OCI-M1 (cell line): ENCODE measurements around the gene DCST2.
"Not testable (repeated sequence)": the region's sequence is repeated elsewhere in the genome, so short reads cannot be mapped to it uniquely, and the experiment has no call there.

Experiments used
- DNase-seq: peaks from one replicate; lab custom pipeline; 2025; lab: John Stamatoyannopoulos, UW

DCST2 gene

DNA sequence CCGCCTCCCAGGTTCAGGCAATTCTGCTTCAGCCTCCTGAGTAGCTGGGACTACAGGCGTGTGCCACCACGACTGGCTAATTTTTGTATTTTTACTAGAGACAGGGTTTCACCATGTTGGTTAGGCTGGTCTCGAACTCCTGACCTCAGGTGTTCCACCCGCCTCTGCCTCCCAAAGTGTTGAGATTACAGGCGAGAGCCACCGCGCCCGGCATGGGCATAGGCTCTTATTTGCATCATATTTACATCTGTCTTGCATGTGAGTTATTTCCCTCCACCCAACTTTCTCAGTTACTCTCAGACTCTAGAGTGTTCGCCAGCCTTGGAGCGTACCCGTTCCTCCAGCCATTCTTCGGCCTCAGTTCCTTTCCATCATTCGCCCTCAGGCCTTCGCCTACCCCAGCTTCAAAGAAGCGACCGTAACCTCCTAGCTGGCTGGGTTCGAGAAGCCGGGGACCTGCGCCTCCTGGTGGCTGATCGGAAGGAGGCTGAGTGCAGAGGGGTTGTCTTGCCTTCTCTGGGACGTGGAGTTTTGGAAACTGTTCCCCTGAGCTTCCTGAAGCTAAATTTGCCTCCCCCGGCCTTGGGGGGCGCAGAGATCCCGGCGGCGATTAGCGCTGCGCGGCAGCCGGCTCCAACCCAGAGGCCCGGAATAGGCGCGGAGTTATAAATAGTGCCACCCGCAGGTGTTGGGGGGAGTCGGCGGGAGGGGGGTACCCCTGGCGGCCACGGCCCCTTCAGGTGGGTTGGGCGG is 34.6 kb downstream of the DCST2 start:
- DNase-seq: peak; percentile 94

DNA sequence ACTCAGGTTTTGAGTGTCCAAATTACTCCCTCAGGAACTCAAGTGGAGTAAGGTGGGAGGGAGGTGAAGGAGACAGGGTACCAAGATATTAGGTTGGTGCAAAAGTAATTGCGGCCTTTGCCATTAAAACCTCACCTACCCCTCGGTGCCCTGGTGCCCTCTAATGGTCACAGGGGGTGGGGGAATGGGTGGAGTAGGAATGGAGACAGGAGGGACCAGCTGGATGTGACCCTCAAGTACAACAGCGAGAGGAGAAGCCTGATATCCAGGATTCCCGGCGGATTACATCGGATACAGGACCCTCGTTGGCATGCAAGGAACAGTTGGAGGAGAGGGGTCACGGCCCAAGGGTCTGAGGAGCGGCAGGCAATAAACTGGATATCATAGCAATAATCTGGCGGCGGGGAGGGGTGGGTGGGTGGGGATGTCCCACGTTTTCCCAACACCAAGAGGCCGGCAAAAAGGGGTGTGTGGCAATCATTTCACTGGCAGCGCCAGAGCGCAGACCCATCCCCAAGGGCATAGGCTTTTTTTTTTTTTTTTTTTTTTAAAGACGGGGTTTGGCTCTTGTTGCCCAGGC is 35.3 kb downstream of the DCST2 start:
- DNase-seq: no peak

DNA sequence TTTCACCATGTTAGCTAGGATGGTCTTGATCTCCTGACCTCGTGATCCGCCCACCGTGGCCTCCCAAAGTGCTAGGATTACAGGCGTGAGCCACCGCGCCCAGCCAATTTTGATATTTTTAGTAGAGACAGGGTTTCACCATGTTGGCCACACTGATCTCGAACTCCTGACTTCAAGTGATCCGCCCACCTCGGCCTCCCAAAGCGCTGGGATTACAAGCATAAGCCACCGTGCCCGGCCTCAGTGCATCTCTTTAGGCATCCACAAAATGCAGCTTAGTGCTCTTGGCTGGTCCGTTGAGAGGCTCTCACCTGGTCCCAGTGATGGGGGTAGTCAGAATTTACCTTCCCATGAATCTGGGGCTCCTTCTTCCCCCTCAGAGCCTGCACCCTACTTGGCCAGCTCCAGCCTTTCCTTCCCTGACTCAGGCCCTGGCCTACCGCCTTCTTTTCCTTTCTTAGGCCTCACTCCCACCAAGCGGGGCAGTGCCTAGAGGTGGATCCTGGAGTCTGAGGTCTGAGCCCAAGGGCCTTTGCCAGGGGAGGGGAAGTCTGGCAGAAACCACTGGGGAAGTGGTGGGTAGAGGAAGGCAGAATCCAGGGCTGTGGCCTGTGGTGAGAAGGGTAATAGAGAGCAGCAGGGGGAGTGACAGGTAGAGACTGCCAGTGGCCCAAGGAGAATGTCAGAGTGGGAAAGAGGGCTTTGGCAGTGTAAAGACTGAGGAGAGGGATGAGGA is 36.4 kb downstream of the DCST2 start:
- DNase-seq: no peak

DNA sequence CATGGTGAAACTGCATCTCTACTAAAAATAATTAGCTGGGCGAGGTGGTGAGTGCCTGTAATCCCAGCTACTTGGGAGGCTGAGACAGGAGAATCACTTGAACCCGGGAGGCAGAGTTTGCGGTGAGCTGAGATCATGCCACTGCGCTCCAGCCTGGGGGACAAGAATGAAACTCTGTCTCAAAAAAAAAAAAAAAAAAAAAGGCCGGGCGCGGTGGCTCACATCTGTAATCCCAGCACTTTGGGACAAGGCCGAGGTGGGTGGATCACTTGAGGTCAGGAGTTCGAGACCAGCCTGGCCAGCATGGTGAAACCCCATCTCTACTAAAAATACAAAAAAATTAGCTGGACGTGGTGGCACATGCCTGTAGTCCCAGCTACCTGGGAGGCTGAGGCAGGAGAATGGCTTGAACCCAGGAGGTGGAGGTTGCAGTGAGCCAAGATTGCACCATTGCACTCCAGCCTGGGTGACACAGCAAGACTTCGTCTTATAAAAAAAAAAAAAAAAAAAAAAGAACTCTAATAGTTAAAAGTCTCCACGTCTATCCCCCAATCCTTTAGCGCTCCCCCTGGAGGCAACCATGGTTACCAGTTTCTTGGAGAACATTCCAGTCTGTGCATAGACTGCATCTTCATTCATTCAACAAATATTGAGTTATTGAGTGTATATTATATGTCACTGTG is 38.1 kb downstream of the DCST2 start:
- peak; percentile 89 for DNase-seq

DNA sequence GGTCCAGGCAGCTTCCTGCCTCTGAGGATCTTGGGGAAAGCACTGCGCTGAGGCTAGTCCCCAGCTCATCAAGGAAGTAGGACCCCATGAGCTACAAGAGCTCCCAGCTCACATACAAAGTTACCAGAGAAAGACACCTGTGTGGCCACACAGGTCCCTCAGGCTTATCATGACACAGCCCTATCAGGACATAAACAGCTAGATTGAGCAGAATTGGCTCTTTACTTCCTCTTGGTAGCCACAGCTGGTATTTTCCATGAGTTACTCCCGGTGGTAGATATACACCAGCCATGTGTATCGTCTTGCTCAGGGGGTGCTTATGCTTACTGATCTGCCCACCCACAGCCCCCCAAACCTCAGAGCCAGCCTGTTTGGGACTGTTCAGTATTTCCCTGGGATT is 39.0 kb downstream of the DCST2 start:
- DNase-seq: peak; percentile 74

DNA sequence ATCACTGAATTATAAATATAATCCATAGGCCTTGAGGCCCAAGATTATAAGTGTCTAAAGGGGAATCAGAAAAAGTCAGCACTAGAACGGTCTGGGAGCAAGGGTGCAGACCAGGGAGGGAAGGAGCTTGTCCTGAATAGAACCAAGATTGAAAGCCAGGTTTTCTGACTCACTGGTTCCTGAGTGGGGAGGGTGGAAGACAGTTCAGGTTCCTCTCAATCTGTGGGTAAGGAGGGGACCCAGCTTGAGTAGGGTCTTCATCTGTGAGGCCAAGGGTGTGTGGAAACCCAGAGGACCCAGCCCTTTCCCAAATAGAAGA is 39.4 kb downstream of the DCST2 start:
- DNase-seq: peak; percentile 60

DNA sequence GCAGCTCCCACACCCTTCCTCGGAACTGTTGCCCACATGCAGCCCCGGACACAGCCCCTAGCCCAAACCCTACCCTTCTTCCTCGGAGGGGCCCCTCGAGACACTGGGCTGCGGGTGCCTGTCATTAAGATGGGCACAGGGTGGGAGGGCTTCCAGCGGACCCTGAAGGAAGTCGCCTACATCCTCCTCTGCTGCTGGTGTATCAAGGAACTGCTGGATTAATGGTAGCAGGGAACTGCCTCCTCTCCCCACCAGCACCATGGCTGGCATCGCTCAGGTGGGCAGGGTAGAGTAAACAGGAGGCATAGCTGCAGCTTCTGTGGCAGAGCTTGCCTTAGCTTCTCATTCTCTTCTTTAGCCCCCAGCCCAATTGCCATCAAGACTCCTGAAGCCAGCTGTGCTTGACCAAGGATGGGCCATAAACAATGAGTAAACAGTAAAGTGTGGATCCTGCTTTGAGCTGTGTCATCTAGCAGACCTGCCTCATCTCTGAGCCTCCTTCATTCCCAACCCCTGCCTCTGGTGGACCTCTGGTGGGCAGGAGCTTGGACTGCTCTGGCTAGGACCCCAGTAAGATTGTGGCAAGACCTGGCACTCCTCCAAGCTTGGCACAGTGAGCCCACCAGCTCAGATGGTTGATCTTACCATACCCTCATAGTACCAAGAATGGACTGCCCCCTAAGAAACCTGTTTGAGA is 39.9 kb downstream of the DCST2 start, which contains the start of gene LENEP:
TSS of gene LENEP (plus strand) at position 15 of the 697 bp plus-strand sequence. CDS start at position 37, 22 bp downstream.
- peak; percentile 52 for DNase-seq

DNA sequence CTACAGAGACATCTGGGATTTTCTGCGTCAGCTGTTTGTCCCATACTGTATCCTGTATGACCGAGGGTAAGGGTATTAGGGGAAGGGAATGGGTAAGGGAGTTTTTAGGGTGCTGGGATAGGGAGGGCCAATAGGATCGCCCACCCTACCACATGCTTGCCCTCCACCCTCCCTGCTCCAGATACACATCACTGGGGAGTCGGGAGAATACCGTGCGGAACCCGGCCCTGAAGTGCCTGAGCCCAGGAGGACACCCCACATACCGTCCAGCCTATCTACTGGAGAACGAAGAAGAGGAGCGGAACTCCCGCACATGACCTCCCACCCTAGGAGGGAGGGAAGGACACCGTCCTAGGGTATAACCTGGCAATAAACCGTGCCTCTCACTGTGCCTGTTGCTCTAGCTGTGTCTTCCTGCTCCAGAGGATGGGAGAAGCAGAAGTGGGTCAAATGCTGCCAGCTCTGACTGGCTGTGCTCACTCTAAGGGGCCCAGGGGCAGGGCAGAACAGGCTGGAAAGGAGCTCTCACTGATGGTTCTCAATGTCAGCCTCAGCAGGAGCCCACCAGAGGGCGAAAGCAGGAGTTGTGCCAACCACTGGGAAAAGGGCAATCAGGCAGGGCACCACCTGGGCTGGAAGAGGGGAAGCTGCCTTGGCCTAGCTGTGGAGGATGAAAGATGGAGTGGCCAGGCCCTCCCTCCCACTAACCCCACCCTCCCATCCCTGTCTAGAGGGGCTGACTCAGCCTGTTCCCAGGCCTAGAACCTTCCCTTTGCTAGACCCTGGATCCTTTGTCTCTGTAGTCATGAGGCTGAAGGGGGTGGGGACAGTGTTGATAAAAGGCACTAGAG is 40.6 kb downstream of the DCST2 start:
- DNase-seq: peak; percentile 75

DNA sequence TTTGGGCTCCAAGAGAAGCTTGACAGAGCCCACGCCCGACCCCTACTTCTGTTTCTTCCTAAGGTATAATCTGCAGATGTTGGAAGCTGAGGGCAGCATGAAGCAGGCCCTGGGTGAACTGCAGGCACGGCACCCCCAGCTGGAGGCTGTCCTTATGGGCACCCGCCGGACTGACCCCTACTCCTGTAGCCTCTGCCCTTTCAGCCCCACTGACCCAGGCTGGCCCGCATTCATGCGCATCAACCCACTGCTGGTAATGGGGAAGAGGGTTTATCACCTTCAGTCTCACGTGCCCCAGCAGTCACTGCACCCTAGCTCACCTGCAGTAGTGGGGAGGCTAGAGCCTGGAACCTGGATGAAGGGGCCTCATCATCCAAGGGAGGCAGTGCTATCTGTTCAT is 43.3 kb downstream of the DCST2 start:
- DNase-seq: no peak

DNA sequence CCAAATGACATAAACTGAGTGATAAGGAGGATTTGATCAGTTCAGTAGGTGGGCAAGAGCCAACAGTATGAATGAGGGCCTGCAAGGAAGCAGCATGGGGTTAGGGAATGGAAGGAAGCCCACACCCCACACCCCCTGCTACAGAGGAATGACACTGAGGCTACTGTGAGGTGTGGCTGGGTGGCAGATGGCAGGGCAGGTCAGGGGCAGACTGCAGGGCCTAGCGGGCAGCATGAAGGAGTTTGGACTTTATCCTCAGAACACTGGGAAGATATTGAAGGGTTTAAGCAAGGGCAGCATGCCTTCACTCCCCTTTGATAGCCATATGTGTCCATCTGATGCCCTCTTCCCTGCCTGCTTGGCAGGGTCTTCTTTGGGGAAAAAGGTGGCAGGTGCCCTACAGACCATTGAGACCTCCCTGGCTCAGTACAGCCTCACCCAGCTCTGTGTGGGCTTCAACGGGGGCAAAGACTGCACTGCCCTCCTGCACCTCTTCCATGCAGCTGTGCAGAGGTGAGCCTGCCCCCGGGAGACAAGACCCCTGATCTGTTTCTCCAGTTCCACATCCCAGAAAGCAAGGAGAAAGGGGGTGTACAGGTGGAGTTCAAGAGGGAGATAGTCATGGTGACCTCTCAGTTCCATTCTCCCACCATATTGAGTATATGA is 44.3 kb downstream of the DCST2 start:
- DNase-seq: no peak

DNA sequence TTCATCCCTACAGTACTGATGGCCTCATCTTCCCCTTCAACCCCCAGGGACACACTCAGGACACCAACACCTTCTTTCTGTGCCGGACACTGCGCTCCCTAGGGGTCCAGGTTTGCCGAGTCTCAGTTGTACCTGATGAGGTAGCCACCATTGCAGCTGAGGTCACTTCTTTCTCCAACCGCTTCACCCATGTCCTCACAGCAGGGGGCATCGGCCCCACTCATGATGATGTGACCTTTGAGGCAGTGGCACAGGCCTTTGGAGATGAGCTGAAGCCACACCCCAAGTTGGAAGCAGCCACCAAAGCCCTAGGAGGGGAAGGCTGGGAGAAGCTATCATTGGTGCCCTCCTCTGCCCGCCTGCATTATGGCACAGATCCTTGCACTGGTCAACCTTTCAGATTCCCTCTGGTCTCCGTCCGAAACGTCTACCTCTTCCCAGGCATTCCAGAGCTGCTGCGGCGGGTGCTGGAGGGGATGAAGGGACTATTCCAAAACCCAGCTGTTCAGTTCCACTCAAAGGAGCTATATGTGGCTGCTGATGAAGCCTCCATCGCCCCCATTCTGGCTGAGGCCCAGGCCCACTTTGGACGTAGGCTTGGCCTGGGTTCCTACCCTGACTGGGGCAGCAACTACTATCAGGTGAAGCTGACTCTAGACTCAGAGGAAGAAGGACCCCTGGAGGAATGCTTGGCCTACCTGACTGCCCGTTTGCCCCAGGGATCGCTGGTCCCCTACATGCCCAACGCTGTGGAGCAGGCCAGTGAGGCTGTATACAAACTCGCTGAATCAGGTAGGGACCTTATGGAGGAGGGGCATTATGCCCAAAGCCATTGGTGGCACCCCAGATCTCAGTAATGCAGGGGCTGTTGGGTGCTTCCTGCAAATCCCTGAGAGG is 45.3 kb downstream of the DCST2 start:
- DNase-seq: peak; percentile 39

DNA sequence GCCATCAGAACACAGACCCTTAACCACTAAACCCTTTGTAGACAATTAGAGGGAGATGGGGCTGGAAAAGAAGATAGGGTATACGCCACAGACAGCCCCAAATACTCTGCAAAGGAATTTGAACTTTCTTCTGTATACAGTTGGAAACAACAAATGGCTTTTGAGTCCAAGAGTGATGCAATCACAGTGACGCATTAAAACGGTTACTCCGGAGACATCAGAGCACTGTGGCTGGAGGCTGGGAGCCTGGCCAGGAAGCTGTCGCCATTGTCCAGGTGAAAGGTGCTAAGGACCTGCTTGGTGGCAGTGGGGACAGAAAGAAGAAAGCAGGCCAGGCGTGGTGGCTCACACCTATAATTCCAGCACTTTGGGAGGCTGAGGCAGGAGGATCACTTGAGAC is 46.3 kb downstream of the DCST2 start:
- no peak for DNase-seq

DNA sequence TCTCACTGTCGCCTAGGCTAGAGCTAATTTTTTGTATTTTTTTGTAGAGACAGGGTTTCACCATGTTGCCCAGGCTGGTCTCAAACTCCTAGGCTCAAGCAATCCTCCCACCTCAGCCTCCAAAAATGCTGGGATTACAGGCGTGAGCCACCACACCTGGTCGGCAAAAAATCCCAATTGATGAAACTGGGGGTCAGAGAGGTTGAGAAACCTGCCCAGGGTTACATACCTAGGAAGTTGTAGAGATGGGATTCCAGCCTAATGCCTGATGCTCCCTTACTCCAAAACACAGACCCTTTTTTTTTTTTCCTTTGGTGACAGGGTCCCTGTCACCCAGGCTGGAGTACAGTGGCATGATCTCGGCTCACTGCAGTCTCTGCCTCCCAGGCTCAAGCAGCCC is 46.8 kb downstream of the DCST2 start:
- DNase-seq: not testable (repeated sequence)

DNA sequence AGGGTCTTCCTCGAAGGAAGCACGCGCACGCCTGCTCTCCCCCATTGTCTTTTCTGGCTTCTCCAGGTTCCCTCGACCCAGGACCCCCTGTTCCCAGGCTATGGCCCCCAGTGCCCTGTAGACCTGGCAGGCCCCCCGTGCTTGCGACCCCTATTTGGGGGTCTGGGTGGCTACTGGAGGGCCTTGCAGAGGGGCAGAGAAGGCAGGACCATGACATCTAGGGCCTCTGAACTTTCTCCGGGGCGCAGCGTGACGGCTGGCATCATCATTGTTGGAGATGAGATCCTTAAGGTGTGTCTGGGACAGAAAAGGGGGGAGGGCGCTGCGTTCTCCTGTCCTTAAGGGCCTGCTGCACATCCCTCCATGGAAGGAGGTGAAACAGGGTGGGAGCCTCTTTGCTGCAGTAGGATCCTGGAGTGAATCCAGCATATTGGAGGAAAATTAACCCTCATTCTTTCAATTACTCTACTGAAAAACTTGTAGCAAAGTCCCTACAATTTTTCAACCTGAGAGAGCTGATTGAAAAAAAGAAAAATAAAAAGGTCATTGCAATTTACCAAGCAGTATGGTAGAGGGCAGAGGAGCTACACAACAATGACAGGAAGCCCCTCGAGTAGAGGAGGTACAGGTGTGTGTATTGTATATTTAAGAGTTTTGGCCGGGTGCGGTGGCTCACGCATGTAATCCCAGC is 49.7 kb downstream of the DCST2 start:
- peak; percentile 43 for DNase-seq

DNA sequence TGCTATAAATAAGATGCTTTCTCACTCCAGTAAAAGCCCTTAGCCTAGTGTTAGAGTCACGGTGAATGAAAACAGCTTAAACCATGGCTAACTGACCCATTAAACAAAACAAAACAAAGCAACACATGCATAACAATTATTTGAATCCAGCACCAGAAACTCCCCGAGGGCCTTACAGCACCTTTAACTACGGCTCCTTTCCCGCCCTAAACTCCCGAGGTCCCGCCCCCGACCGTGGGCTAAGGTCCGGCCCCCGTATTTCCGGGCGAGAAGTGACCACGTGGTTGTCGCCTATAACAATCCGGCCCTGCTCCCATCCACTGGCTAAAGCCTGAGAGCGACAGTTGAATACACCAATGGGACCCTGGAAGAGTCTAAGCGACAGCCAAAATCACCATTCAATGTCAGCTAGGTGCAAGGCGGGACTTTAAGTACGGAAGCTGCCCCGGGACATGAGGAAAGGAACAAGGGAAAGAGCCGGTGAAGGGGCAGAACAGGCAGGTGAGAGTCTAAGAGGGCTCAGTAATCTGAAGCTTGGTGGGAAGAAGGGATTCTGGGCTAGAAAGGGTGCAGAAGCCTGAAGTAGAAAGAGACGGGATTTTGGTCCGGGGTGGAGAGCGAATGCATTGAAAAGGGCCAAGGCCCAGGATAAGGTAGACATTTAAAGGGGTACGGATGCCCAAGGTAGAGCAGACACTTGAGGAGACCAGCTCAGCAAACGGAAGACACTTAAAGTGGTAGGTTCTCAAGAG is 50.5 kb downstream of the DCST2 start, which contains the start of gene FLAD1:
TSS of gene FLAD1 (plus strand) at position 448 of the 752 bp plus-strand sequence. CDS start 351 bp downstream, outside the sequence.
- peak; percentile 100 for DNase-seq

DNA sequence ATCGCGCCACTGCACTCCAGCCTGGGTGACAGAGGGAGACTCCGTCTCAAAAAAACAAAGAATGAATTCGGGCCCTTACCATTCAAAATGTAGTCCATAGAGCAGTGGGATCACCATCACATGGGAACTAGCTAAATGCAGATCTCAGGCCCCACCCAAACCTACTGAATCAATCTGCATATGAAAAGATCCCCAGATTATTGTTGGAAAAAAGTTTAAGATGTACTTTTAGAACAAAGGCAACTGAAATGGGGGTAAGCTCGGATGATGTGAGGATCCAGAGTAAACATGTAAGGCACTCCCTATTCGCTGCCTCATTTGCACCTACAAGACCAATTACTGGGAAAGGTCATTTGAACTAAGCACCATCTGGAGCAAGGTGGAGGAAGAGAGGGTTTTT is 51.2 kb downstream of the DCST2 start:
- DNase-seq: peak; percentile 75

DNA sequence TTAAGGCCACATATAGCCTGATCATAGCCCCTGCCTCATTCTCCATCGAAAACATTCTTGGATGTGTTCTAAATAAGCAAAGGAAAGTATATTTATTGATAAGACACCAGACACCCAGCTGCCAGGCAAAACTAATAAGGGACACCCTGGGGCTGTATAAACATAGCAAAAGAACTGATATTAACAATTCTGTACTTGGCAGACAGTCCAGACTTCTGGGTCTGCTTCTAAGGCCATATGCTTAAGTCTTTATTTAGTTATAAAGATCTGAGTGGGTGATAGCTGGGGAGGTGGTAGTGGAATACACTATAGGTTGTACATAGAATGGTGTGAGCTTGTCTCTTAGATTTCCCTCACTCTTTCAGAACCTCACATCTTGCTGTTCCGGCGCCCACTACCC is 55.2 kb downstream of the DCST2 start:
- no peak for DNase-seq

DNA sequence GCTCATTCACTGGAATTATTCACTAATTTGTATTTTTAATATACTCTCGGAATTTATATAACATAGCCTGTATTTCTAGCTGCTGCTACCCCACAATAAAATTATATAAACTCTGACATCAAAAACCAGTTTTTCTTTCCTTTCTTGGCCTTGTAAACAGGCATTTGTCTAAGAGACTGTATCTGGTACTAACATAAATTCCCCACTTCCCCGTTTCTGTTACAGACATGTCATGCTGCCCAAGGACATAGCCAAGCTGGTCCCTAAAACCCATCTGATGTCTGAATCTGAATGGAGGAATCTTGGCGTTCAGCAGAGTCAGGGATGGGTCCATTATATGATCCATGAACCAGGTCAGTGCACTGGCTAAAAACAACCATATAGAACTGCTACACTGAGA is 55.8 kb downstream of the DCST2 start:
- DNase-seq: not testable (repeated sequence)
